A673 (cell line): ENCODE results near the gene MUS81. TPM values are rescaled to one million over a fixed set of nuclear protein-coding genes. Genes with fewer than 3 reads are reported as not detected.

Experiments
- BruUV-seq: library from RNA; stranded (reverse); fragments of 400-500 nt; replicated peaks from 2 replicates; lab custom pipeline; 2021; lab: Mats Ljungman, UMichigan
- CTCF ChIA-PET: fragments of 300-600 bp; sonication (Branson Sonifier 250); formaldehyde crosslinking; loops from one replicate; lab custom pipeline; 2022; ENCODE audit warnings: antibody characterized with exemption; lab: Charles Lee
- POLR2A ChIA-PET: fragments of 300-600 bp; sonication (Branson Sonifier 250); formaldehyde crosslinking; loops from one replicate; lab custom pipeline; 2022; ENCODE audit warnings: antibody characterized with exemption; ENCODE audit not compliant: low non-redundant PET; lab: Charles Lee
- DNase-seq: peaks from one replicate; pipeline ENCODE4 v3.0.0-alpha.2; 2015; ENCODE audit warnings: low spot score
- H3K27ac ChIP-seq: fragments of 200-600 bp; sonication (generic); 2 replicates; pipeline ENCODE4 v1.5.1; 2016; ENCODE audit warnings: mixed run types, low read depth, mild to moderate bottlenecking, mixed read lengths, antibody characterized with exemption, low read length; ENCODE audit not compliant: poor library complexity, severe bottlenecking
- H3K27me3 ChIP-seq: fragments of 200-600 bp; sonication (generic); replicated peaks from 2 replicates; pipeline ENCODE4 v1.6.1; 2017; ENCODE audit warnings: mixed run types, low read depth, mild to moderate bottlenecking, mixed read lengths, antibody characterized with exemption, low read length; ENCODE audit not compliant: insufficient read depth, poor library complexity
- H3K36me3 ChIP-seq: fragments of 200-600 bp; sonication (generic); 2 replicates; pipeline ENCODE4 v1.6.1; 2016; ENCODE audit warnings: mixed run types, mild to moderate bottlenecking, mixed read lengths, antibody characterized with exemption, low read length; ENCODE audit not compliant: insufficient read depth, poor library complexity, severe bottlenecking
- H3K4me1 ChIP-seq: fragments of 200-600 bp; sonication (generic); 2 replicates; pipeline ENCODE4 v1.6.1; 2017; ENCODE audit warnings: mixed run types, mild to moderate bottlenecking, mixed read lengths, antibody characterized with exemption, low read length; ENCODE audit not compliant: insufficient read depth, poor library complexity, severe bottlenecking
- H3K4me3 ChIP-seq: fragments of 200-600 bp; sonication (generic); 2 replicates; pipeline ENCODE4 v1.5.1; 2016; ENCODE audit warnings: low read depth, mixed run types, mild to moderate bottlenecking, mixed read lengths, low read length; ENCODE audit not compliant: poor library complexity, severe bottlenecking
- H3K9me3 ChIP-seq: fragments of 200-600 bp; sonication (generic); 2 replicates; pipeline ENCODE4 v1.6.1; 2016; ENCODE audit warnings: mixed run types, low read depth, mild to moderate bottlenecking, mixed read lengths, antibody characterized with exemption, low read length; ENCODE audit not compliant: poor library complexity, severe bottlenecking
- EZH2 ChIP-seq: fragments of 200-600 bp; sonication (generic); IDR thresholded peaks from 2 replicates; pipeline ENCODE4 v1.6.1; 2017; ENCODE audit warnings: borderline replicate concordance, low read depth, mild to moderate bottlenecking, mixed read lengths, antibody characterized with exemption, low read length; ENCODE audit not compliant: poor library complexity, severe bottlenecking
- intact Hi-C: fragments of 100-400 bp; cut with micrococcal nuclease; formaldehyde crosslinking; loops from one replicate; pipeline ENCODE4 v1.10.0; 2022; ENCODE audit not compliant: unreplicated experiment
- total RNA-seq: library from RNA; stranded (reverse); gene quantifications from 2 replicates; pipeline ENCODE4 v1.2.3, GENCODE V29; 2021
- TF ChIP-seq, protein P1 (sequence below): fragments of 300-800, 200-600 bp; sonication (generic); conservative IDR thresholded peaks from 2 replicates; pipeline ENCODE4 v1.5.1; 2017; ENCODE audit warnings: low read depth, mild to moderate bottlenecking, antibody characterized with exemption, low read length, moderate library complexity, mixed read lengths

Gene MUS81
- total RNA-seq, 1 experiment from 2014 or later = 77.4 TPM

DNA sequence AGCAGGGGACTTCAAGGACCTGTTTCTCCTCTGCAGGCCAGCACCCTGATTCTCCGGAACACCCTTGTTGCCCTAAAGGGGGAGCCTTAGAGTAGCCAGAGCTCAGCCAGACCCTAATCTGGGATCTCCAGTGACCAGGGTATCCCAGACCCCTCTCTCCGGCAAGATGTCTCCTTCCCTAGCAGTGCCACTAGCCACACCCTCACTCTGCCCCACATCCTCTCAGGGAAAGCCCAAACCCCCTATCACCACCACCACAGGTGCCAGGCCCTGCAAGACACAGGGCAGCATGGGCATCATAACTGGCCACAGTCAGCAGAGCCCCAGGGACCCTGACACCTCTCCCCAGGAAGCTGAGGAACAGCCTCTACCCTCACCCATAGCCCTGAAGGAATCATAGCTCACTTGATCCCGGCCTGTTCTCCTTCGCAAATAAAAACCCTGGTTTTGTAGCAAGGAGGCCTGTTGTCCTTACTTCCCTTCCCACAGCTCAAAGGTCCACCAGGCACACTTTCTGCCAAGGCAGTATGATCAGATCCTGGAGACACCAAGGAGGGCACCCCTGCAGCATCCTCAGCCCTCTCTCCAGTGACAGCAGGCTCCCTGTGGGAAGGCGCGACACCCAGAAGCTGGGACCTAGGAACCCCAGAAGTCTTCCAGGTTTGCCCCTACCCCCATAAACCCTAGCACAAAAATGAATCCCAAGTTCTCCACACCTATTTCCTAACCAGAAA, 6.8 kb upstream of the MUS81 start:
- Histone ChIP-seq H3K4me1 (peaks cover 8% of the 10 kb centered on the region), H3K27ac (no peak overlapping the region), H3K4me3 (no peak overlapping the region), H3K9me3 (no peaks in the 10 kb centered on the region), H3K27me3 (no peaks in the 10 kb centered on the region), H3K36me3 (peaks cover 57% of the 10 kb centered on the region)
- CTCF ChIA-PET = no interaction called here
- peak; percentile 12 for DNase-seq
- TF ChIP-seq, protein P1, sequence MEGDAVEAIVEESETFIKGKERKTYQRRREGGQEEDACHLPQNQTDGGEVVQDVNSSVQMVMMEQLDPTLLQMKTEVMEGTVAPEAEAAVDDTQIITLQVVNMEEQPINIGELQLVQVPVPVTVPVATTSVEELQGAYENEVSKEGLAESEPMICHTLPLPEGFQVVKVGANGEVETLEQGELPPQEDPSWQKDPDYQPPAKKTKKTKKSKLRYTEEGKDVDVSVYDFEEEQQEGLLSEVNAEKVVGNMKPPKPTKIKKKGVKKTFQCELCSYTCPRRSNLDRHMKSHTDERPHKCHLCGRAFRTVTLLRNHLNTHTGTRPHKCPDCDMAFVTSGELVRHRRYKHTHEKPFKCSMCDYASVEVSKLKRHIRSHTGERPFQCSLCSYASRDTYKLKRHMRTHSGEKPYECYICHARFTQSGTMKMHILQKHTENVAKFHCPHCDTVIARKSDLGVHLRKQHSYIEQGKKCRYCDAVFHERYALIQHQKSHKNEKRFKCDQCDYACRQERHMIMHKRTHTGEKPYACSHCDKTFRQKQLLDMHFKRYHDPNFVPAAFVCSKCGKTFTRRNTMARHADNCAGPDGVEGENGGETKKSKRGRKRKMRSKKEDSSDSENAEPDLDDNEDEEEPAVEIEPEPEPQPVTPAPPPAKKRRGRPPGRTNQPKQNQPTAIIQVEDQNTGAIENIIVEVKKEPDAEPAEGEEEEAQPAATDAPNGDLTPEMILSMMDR = no peak
- no peak for TF ChIP-seq EZH2
- intact Hi-C loops = no loop called here
- BruUV-seq = no TSS peak
- POLR2A ChIA-PET = no interaction called here

DNA sequence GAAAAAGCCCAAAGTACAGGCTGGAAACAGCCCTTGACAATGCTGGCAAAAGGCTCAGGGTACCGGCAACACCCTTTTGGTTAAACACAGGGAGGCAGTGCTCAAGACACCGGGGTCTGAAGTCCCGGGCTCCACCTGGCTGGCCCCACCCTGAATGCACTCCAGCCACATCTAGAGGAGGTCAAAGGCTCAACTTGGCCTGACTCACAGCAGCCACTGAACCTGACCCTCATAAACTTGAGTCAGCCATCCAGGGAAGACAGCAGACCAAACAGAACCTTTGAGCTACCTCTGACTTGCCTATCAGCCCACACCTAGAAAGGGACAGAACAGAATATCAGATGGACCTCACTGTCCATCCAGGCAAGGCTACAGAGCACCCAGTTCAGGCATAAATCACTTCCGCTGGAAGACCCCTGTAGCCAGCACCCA, 6.1 kb upstream of the MUS81 start:
- H3K9me3 ChIP-seq = no peaks in the 10 kb centered on the region
- CTCF ChIA-PET = no interaction called here
- H3K4me1 ChIP-seq = peaks cover 8% of the 10 kb centered on the region
- BruUV-seq = no TSS peak
- no peak overlapping the region for H3K27ac ChIP-seq
- peaks cover 57% of the 10 kb centered on the region for H3K36me3 ChIP-seq
- POLR2A ChIA-PET = no interaction called here
- intact Hi-C loops = no loop called here
- H3K27me3 ChIP-seq = no peaks in the 10 kb centered on the region
- no peak for DNase-seq
- no peak overlapping the region for H3K4me3 ChIP-seq
- TF ChIP-seq, protein P1 = no peak
- TF ChIP-seq EZH2 = no peak

DNA sequence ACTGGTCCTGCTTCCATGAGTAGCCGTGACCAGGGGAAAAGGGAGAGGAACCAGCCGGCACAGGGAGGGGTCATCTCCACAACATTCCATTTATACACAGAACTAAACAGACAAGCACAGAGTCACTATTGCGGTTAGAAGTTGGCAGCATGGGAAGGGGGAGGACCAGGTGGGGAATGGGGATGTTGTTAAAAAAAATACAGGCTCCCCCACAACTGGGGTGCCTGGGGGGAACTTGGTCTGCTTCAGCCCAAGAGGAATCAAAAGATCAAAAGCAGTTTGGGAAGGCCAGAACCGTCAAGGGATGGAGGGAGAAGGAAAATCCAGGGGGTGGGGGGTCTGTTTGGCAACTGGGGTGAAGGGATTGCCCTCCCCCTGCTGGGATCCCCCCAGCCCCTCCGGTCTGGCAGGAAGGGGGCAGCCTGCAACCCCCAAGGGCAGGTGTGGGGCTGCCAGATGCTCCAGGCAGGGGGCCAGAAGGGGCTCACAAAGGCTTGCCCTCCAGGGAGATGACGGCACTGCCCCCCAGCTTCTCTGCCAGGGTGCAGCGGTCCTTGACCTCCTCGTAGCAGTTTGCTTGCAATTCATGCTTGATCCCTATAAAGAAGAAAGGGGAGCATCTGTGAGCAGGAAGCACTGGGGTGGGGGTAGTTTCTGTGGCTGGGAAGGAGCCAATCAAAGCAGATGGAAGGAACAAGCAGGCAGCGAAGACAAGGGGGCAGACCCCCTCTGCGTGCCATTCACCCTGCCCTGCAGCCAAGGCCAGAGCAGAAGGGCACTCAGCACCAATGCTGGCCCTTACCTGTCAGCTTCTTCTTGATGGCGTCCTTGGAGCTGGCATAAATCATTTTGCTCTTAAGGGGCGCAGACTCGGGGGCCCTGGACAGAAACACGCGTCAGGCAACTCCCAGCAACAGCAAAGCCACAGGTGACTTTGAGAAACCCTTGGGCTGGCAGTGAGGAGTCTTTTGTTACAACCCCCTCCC, 5.1 kb upstream of the MUS81 start:
- Histone ChIP-seq H3K27me3 (no peaks in the 10 kb centered on the region), H3K9me3 (no peaks in the 10 kb centered on the region), H3K4me1 (peaks cover 13% of the 10 kb centered on the region), H3K27ac (no peak overlapping the region), H3K4me3 (no peak overlapping the region), H3K36me3 (peaks cover 57% of the 10 kb centered on the region)
- DNase-seq = peak; percentile 4
- intact Hi-C loops = loop anchor here (5.0 kb wide), 1 partner anchor 1078 kb away; the partner anchor contains the start of gene SF1
- TSS peak; percentile 70 for BruUV-seq
- ChIA-PET POLR2A (no interaction called here), CTCF (no interaction called here)
- no peak for TF ChIP-seq EZH2
- TF ChIP-seq, protein P1 = no peak
